D721Med (cell line): Measurements from ENCODE around the gene PRKN.

ENCODE experiments used
- DNase-seq: peaks from one replicate; pipeline ENCODE4 v3.0.0; 2011; ENCODE audit warnings: low spot score; ENCODE audit not compliant: insufficient read length
- FAIRE-seq: peaks from 2 replicates; lab custom pipeline; 2011; peaks lifted over from hg19 to GRCh38; lab: Jason Lieb, UNC
- TF ChIP-seq, protein P1 (sequence below): IDR thresholded peaks from 2 replicates; pipeline ENCODE4 v1.5.1; 2012; ENCODE audit warnings: mild to moderate bottlenecking, control low read depth; ENCODE audit not compliant: insufficient read depth; ENCODE audit errors: missing control alignments

The PRKN gene

GRCh38 chr6:161844804-161845203 is 882.8 kb downstream of the PRKN start:
- no peak for FAIRE-seq
- DNase-seq: no peak
- TF ChIP-seq, protein P1, sequence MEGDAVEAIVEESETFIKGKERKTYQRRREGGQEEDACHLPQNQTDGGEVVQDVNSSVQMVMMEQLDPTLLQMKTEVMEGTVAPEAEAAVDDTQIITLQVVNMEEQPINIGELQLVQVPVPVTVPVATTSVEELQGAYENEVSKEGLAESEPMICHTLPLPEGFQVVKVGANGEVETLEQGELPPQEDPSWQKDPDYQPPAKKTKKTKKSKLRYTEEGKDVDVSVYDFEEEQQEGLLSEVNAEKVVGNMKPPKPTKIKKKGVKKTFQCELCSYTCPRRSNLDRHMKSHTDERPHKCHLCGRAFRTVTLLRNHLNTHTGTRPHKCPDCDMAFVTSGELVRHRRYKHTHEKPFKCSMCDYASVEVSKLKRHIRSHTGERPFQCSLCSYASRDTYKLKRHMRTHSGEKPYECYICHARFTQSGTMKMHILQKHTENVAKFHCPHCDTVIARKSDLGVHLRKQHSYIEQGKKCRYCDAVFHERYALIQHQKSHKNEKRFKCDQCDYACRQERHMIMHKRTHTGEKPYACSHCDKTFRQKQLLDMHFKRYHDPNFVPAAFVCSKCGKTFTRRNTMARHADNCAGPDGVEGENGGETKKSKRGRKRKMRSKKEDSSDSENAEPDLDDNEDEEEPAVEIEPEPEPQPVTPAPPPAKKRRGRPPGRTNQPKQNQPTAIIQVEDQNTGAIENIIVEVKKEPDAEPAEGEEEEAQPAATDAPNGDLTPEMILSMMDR: no peak

DNA sequence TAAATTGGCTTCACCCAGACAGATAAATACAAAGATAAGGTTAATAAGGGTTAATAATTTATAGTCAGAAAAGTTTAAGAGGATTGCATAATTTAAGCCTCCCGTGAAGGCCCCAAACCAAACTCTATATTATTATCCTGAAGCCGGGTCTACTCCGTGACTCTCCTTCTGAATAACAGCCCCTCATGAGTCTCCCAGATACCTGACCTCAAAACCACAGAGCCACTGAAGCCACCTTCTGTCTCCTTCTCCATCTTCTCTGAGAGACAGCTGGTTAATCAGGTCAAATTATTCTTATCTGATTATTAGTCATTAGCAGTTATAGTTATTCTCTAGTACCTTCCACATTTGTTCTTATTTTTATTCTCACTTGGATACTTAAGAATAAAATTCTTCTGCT is 884.5 kb downstream of the PRKN start:
- no peak for FAIRE-seq
- TF ChIP-seq, protein P1: no peak
- DNase-seq: no peak

DNA sequence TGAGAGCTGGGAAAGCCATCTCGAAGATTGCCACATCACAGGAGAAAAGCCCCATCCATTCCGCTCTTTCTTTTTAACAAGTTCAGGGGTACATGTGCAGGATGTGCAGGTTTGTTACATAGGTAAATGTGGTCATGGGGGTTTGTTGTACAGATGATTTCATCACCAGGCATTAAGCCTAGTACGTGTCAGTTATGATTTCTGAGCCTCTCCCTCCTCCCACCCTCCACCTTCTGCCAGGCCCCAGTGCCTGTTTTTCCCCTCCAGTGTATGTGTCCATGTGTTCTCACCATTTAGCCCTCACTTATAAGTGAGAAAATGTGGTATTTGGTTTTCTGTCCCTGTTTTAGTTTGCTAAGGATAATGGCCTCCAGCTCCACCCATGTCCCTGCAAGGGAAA is 887.2 kb downstream of the PRKN start:
- TF ChIP-seq, protein P1: no peak
- no peak for DNase-seq
- FAIRE-seq: no peak

- no peak for DNase-seq
- TF ChIP-seq, protein P1: no peak
- FAIRE-seq: no peak
Measured at GRCh38 chr6:161838306-161839035, 889.1 kb downstream of the PRKN start.

DNA sequence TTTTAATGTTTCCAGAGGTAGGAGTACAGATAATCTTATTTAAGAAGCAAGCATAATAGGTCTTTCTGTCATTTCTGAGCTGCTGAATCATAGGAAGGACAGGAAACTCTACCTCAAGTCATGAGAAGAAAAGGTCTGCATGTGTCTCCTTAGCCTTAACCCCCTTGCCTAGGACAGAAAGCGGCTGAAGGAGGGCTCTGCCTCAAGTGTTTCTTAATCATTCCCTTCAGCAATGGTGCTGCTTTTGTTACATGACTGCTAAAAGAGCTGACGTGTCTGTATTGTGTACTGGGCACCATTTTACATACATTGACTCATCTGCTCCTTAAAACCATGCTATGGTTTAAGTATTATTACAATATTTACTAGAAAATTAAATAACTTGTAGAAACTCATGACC is 889.7 kb downstream of the PRKN start:
- no peak for FAIRE-seq
- TF ChIP-seq, protein P1: no peak
- no peak for DNase-seq

DNA sequence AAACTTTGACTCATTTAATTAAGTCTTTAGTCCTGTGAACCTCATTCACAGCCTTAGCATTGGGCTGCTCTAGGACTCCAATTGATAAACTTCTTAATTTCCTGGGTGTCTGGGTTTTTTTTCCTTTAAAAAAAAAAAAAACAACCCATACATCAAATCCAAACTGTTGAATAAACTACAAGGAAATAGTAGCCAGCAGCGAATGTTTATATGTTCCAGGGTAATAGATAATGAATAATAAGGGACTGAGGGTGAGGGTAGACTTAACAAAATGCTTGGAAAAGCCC is 890.2 kb downstream of the PRKN start:
- TF ChIP-seq, protein P1: no peak
- DNase-seq (no peak), FAIRE-seq (no peak)

- TF ChIP-seq, protein P1: peak; percentile 18
- DNase-seq (no peak), FAIRE-seq (no peak)
Measured at GRCh38 chr6:161836643-161837448, 890.7 kb downstream of the PRKN start.
